ENCODE data around the gene LIX1. TPM values are rescaled to one million over a fixed set of nuclear protein-coding genes. Genes with fewer than 3 reads are reported as not detected.
"Not testable (repeated sequence)": the region's sequence is repeated elsewhere in the genome, so short reads cannot be mapped to it uniquely, and the experiment has no call there.

Gene LIX1
- total and polyA plus RNA-seq, 12 donors = 0.01 TPM; not detected in 11

- WGBS, 2 donors = 0% methylated on average over 44 of the region's 44 CpGs
- intact Hi-C loops (cut with DNase I) = no loop called here
- DNase-seq = peak; percentile 93 to 95
- Histone ChIP-seq H3K27ac (peak within 1 kb of the TSS; percentile 84 to 97 (median 90)), H3K4me1 (peaks cover 2 to 31% (median 26%) of the 10 kb centered on the region in 9 donors), H3K9me3 (no peaks in the 10 kb centered on the region), H3K27me3 (no peaks in the 10 kb centered on the region), H3K36me3 (peaks cover 0 to 13% (median 3%) of the 10 kb centered on the region in 9 donors), H3K4me3 (peak within 1 kb of the TSS; percentile 50 to 85 (median 76))
- TF ChIP-seq, protein P1, sequence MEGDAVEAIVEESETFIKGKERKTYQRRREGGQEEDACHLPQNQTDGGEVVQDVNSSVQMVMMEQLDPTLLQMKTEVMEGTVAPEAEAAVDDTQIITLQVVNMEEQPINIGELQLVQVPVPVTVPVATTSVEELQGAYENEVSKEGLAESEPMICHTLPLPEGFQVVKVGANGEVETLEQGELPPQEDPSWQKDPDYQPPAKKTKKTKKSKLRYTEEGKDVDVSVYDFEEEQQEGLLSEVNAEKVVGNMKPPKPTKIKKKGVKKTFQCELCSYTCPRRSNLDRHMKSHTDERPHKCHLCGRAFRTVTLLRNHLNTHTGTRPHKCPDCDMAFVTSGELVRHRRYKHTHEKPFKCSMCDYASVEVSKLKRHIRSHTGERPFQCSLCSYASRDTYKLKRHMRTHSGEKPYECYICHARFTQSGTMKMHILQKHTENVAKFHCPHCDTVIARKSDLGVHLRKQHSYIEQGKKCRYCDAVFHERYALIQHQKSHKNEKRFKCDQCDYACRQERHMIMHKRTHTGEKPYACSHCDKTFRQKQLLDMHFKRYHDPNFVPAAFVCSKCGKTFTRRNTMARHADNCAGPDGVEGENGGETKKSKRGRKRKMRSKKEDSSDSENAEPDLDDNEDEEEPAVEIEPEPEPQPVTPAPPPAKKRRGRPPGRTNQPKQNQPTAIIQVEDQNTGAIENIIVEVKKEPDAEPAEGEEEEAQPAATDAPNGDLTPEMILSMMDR (IDR thresholded peaks at IDR 0.05) = no peak
- ATAC-seq = peak; percentile 96 to 99 (median 98)
These were observed 40.9 kb upstream of the LIX1 start, which contains the start of gene RIOK2 for GRCh38 chr5:97183100-97183929. RIOK2 (minus strand) TSS chr5:97183247; CDS start chr5:97183191, 56 bp downstream.

DNA sequence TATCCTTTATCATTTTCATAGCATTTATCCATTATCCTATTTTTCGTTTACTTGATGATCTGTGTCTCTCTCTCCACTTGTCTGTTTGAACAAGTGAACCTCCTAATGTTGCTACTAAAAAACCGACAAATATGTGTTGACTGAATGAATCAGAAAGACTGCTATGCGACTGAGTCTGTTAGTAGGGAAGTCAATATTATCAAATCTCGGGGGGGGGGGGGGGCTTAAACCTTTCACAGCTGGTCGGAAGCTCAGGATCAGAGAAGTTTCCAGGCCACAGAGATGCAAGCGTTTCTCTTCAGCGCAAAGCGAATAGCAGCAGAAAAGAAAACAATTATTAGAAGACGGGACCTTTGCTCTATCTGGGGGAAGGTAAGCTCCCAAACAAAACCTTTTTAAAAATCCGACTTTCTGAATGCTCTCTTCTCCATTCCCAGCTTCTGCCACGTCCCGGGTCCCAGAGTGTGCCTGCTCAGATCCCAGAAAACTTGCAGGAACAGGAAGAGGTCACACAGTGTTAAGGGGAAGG is 40.2 kb upstream of the LIX1 start:
- Histone ChIP-seq H3K4me1 (peaks cover 2 to 31% (median 26%) of the 10 kb centered on the region in 9 donors), H3K4me3 (peak overlapping the region; percentile 50 to 85 (median 76)), H3K36me3 (peaks cover 0 to 20% (median 6%) of the 10 kb centered on the region in 9 donors), H3K27me3 (no peaks in the 10 kb centered on the region), H3K27ac (peak overlapping the region; percentile 84 to 97 (median 90)), H3K9me3 (no peaks in the 10 kb centered on the region)
- ATAC-seq (peak in 3 of 8 donors; percentile 1 to 34 (median 15)), DNase-seq (no peak)
- WGBS, 2 donors = 0 to 1% methylated on average over 12 of the region's 12 CpGs
- intact Hi-C loops (cut with DNase I) = no loop called here
- TF ChIP-seq, protein P1 (IDR thresholded peaks at IDR 0.05) = no peak

DNA sequence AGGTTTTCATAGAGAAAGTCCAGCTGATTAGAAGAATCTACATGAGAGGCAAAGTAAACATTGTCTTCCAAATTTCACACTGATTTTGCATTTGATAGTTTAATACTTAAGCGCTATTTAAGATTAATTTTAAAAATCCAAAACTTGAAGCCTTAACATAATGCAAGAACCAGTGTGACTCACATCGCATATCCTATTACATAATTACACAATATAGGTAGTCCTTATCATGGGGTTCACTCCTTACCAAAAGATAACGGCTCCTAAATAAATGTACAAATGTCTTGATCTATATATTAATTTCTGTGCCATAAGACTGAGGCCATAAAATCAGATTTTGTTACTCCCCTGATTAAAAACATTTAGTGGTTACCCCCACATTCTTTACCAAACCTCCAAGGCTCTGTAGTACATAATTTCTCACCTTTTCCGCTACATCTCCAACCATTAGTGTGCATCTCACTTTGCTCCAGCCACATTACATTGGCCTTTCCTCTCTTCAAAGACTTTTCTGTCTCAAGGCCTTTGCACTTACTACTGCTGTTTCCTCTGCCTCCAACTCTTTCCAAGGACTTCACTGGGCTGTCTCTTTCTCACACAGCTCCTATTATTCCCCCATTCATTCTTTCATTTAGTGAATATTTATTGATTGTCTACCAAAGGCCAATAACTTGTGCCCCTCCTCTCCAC is 39.6 kb upstream of the LIX1 start:
- H3K36me3 ChIP-seq = peaks cover 0 to 26% (median 12%) of the 10 kb centered on the region in 9 donors
- H3K4me1 ChIP-seq = peaks cover 2 to 31% (median 26%) of the 10 kb centered on the region in 9 donors
- intact Hi-C loops (cut with DNase I) = no loop called here
- ATAC-seq (no peak), DNase-seq (no peak)
- WGBS, 2 donors = 75 to 78% methylated on average over 4 of the region's 4 CpGs
- H3K4me3 ChIP-seq = peak overlapping the region; percentile 50 to 85 (median 76)
- peak overlapping the region in 8 of 10 donors; percentile 84 to 97 (median 92) for H3K27ac ChIP-seq
- no peaks in the 10 kb centered on the region for H3K9me3 ChIP-seq
- H3K27me3 ChIP-seq = no peaks in the 10 kb centered on the region
- TF ChIP-seq, protein P1 (IDR thresholded peaks at IDR 0.05) = no peak

- H3K4me1 ChIP-seq = peaks cover 2 to 31% (median 26%) of the 10 kb centered on the region in 9 donors
- H3K4me3 ChIP-seq; H3K9me3 ChIP-seq; H3K27ac ChIP-seq; H3K27me3 ChIP-seq; intact Hi-C loops (cut with DNase I); ATAC-seq; DNase-seq: not testable (repeated sequence)
- 82 to 97% methylated on average over 3 of the region's 3 CpGs for WGBS, 2 donors
- peaks cover 0 to 51% (median 37%) of the 10 kb centered on the region in 9 donors for H3K36me3 ChIP-seq
These were observed 37.0 kb upstream of the LIX1 start for GRCh38 chr5:97179457-97179856.
